Measurements from ENCODE around the gene SLC34A3.
"Not testable (repeated sequence)": the region's sequence is repeated elsewhere in the genome, so short reads cannot be mapped to it uniquely, and the experiment has no call there.

SLC34A3 gene

GRCh38 chr9:137241490-137242268, 11.0 kb downstream of the SLC34A3 start:
- DNase-seq (ENCODE audit: low read depth in 1 of 2, low spot score in 1 of 2), result peak; percentile 55 to 64

GRCh38 chr9:137242269-137243203, 11.8 kb downstream of the SLC34A3 start:
- DNase-seq (ENCODE audit: low read depth in 1 of 2, low spot score in 1 of 2), result no peak

GRCh38 chr9:137243266-137243625, 12.5 kb downstream of the SLC34A3 start:
- not testable (repeated sequence) for DNase-seq (ENCODE audit: low read depth in 1 of 2, low spot score in 1 of 2)

- no peak for DNase-seq (ENCODE audit: low read depth in 1 of 2, low spot score in 1 of 2)
Observed at GRCh38 chr9:137243626-137244485, 13.2 kb downstream of the SLC34A3 start.

- no peak for DNase-seq (ENCODE audit: low read depth in 1 of 2, low spot score in 1 of 2)
Observed at GRCh38 chr9:137244486-137245449, 14.1 kb downstream of the SLC34A3 start.

- DNase-seq (ENCODE audit: low read depth in 1 of 2, low spot score in 1 of 2), result no peak
Observed at GRCh38 chr9:137245450-137246421, 15.0 kb downstream of the SLC34A3 start.

- no peak for DNase-seq (ENCODE audit: low read depth in 1 of 2, low spot score in 1 of 2)
Observed at GRCh38 chr9:137247135-137247915, 16.6 kb downstream of the SLC34A3 start.

- DNase-seq (ENCODE audit: low read depth in 1 of 2, low spot score in 1 of 2), result no peak
Observed at GRCh38 chr9:137247916-137248175, 17.1 kb downstream of the SLC34A3 start.

GRCh38 chr9:137250329-137251193, 19.9 kb downstream of the SLC34A3 start:
- no peak for DNase-seq (ENCODE audit: low read depth in 1 of 2, low spot score in 1 of 2)

GRCh38 chr9:137251194-137251461, 20.4 kb downstream of the SLC34A3 start, which contains the start of gene STPG3:
TSS of gene STPG3 (plus strand) at chr9:137251286. CDS start at chr9:137251287, 1 bp downstream.
- DNase-seq (ENCODE audit: low read depth in 1 of 2, low spot score in 1 of 2), result no peak

- DNase-seq (ENCODE audit: low read depth in 1 of 2, low spot score in 1 of 2), result no peak
Observed at GRCh38 chr9:137251490-137252268, 21.0 kb downstream of the SLC34A3 start.

- DNase-seq (ENCODE audit: low read depth in 1 of 2, low spot score in 1 of 2), result no peak
Observed at GRCh38 chr9:137252555-137253506, 22.1 kb downstream of the SLC34A3 start.

- DNase-seq (ENCODE audit: low read depth in 1 of 2, low spot score in 1 of 2), result no peak
Observed at GRCh38 chr9:137253717-137254623, 23.3 kb downstream of the SLC34A3 start.

GRCh38 chr9:137254624-137255447, 24.1 kb downstream of the SLC34A3 start, which contains the start of gene NELFB:
TSS of gene NELFB (plus strand) at chr9:137255327.
- peak; percentile 93 to 96 for DNase-seq (ENCODE audit: low read depth in 1 of 2, low spot score in 1 of 2)

Measured in activated T-helper 1 cell treated with anti-CD3 and anti-CD28 coated beads, Interleukin-2, amount 50 U/mL, for 16 hours (primary cell).